Measurements from ENCODE around the gene FLOT2. TPM values are rescaled to one million over a fixed set of nuclear protein-coding genes. Genes with fewer than 3 reads are reported as not detected.

Gene FLOT2
- total and polyA plus RNA-seq, 2 of the 8 experiments (the other 6 are each of a cell fraction or from before 2014, with no cell fraction given), result 116 to 189 TPM

- Histone ChIP-seq H2BK5ac (ENCODE audit: low read depth, low read length) (no peak overlapping the region), H3K9ac (replicated peaks in 1 of 4; ENCODE audit: extremely low read depth in 1 of 4, low read depth in 3 of 4, low read length in 3 of 4) (no peak overlapping the region), H3K56ac (replicated peaks; ENCODE audit: insufficient read length, low read depth, low read length) (no peak overlapping the region), H4K8ac (ENCODE audit: extremely low read depth, insufficient read depth, low read length) (no peak overlapping the region), H2BK120ac (replicated peaks; ENCODE audit: low read depth, low read length) (no peak overlapping the region), H3K79me2 (ENCODE audit: control insufficient read depth in 1 of 2, insufficient read depth in 2 of 2, low read length in 2 of 2) (peaks cover 0 to 5% of the 10 kb centered on the region in 2 experiments; a peak in 2 of 4 replicates), H2AK5ac (ENCODE audit: low read depth, low read length) (no peak overlapping the region), H3K18ac (ENCODE audit: extremely low read depth, low read length) (no peak overlapping the region), H4K20me1 (replicated peaks in 1 of 2; ENCODE audit: control insufficient read depth in 1 of 2, insufficient read depth in 2 of 2, low read length in 2 of 2) (peaks cover 1 to 3% of the 10 kb centered on the region in 2 experiments), H4K91ac (replicated peaks; ENCODE audit: insufficient read length, low read length) (no peak overlapping the region), H2AFZ (ENCODE audit: low read length) (no peak overlapping the region), H2BK20ac (ENCODE audit: low read length) (no peak overlapping the region), H3K4me2 (ENCODE audit: insufficient read depth in 1 of 2, low read depth in 2 of 2, low read length in 2 of 2) (no peak overlapping the region), H3K79me1 (ENCODE audit: low read depth, low read length) (peaks cover 2% of the 10 kb centered on the region; the same call in 1 of the 2 replicates), H3K27ac (ENCODE audit: low read depth, low read length) (no peak overlapping the region), H3K9me3 (ENCODE audit: insufficient read depth in 2 of 2, low read depth in 1 of 2, low read length in 1 of 2) (no peaks in the 10 kb centered on the region), H3K36me3 (ENCODE audit: control insufficient read depth in 2 of 4, insufficient read depth in 4 of 4, low read length in 3 of 4) (peaks cover 16 to 23% (median 20%) of the 10 kb centered on the region in 4 experiments; a peak in 7 of 8 replicates), H2BK15ac (ENCODE audit: low read length) (no peak overlapping the region), H4K5ac (ENCODE audit: insufficient read length, low read depth, low read length) (no peak overlapping the region), H3K23me2 (ENCODE audit: low read depth, low read length) (peaks cover 1% of the 10 kb centered on the region; the same call in 1 of the 2 replicates), H3K14ac (ENCODE audit: insufficient read length) (no peak overlapping the region), H3K23ac (ENCODE audit: insufficient read length) (no peak overlapping the region), H2BK12ac (ENCODE audit: low read depth, low read length) (no peak overlapping the region), H3K27me3 (replicated peaks in 1 of 4; ENCODE audit: control insufficient read depth in 3 of 4, extremely low read depth in 1 of 4, insufficient read depth in 3 of 4, low read length in 3 of 4) (no peaks in the 10 kb centered on the region), H3K4me3 (ENCODE audit: extremely low read depth in 1 of 4, insufficient read depth in 2 of 4, low read depth in 3 of 4, low read length in 4 of 4) (no peak overlapping the region), H3K4ac (replicated peaks; ENCODE audit: insufficient read length, low read depth, low read length) (no peak overlapping the region), H3K4me1 (replicated peaks in 1 of 4; ENCODE audit: control insufficient read depth in 3 of 4, insufficient read depth in 4 of 4, low read length in 3 of 4) (peaks cover 0 to 4% (median 0%) of the 10 kb centered on the region in 4 experiments; a peak in 2 of 7 replicates)
- no peak for FAIRE-seq
- ChIA-PET CTCF (ENCODE audit: partially characterized antibody) (interaction anchor here (0.8 to 3.9 kb wide), 10 partner anchors 10 to 133 kb away, joined by 3 to 31 read pairs (median 8); partner anchors contain the start of genes DHRS13, FLOT2 and TLCD1), POLR2A (ENCODE audit: partially characterized antibody) (interaction anchor here (0.6 to 2.2 kb wide), 5 partner anchors 17 to 133 kb away, joined by 3 to 8 read pairs (median 3); partner anchors contain the start of gene FAM222B)
- 89% methylated on average over 4 of the region's 4 CpGs; no CpG with 5 or more reads in 1 of the 2 experiments for WGBS, 2 experiments (ENCODE audit: extremely low coverage in 1 of 2, insufficient coverage in 1 of 2, insufficient read length in 1 of 2, insufficient replicate concordance in 2 of 2, low coverage in 1 of 2, low lambda C conversion rate in 2 of 2, missing lambda C conversion rate in 1 of 2)
- no peak for DNase-seq (ENCODE audit: low read depth in 1 of 2, low spot score in 2 of 2)
- TF ChIP-seq, protein P1, sequence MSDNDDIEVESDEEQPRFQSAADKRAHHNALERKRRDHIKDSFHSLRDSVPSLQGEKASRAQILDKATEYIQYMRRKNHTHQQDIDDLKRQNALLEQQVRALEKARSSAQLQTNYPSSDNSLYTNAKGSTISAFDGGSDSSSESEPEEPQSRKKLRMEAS (IDR thresholded peaks at IDR 0.05), result no peak
- TF ChIP-seq, protein P2, sequence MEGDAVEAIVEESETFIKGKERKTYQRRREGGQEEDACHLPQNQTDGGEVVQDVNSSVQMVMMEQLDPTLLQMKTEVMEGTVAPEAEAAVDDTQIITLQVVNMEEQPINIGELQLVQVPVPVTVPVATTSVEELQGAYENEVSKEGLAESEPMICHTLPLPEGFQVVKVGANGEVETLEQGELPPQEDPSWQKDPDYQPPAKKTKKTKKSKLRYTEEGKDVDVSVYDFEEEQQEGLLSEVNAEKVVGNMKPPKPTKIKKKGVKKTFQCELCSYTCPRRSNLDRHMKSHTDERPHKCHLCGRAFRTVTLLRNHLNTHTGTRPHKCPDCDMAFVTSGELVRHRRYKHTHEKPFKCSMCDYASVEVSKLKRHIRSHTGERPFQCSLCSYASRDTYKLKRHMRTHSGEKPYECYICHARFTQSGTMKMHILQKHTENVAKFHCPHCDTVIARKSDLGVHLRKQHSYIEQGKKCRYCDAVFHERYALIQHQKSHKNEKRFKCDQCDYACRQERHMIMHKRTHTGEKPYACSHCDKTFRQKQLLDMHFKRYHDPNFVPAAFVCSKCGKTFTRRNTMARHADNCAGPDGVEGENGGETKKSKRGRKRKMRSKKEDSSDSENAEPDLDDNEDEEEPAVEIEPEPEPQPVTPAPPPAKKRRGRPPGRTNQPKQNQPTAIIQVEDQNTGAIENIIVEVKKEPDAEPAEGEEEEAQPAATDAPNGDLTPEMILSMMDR (IDR thresholded peaks at IDR 0.05; ENCODE audit: control extremely low read depth in 1 of 3, insufficient read depth in 1 of 3, low read depth in 1 of 3, low read length in 3 of 3), result no peak
- no peak for TF ChIP-seq SRF (IDR thresholded peaks at IDR 0.05; ENCODE audit: low read depth, low read length)
- TF ChIP-seq EZH2 (IDR thresholded peaks at IDR 0.05; ENCODE audit: low read depth, low read length, severe bottlenecking), result no peak
- TF ChIP-seq CEBPB (IDR thresholded peaks at IDR 0.05; ENCODE audit: low read depth, low read length), result no peak
- no peak for TF ChIP-seq POLR2AphosphoS5 (IDR thresholded peaks at IDR 0.05; ENCODE audit: low read depth, low read length)
- no peak for TF ChIP-seq HDAC6 (IDR thresholded peaks at IDR 0.05; ENCODE audit: low read depth, low read length)
- no peak for TF ChIP-seq TBP (IDR thresholded peaks at IDR 0.05; ENCODE audit: low read depth, low read length)
- TF ChIP-seq CBX5 (IDR thresholded peaks at IDR 0.05; ENCODE audit: low read depth, low read length), result no peak
- no peak for TF ChIP-seq YY1 (IDR thresholded peaks at IDR 0.05; ENCODE audit: low read depth, low read length)
- no peak for TF ChIP-seq TAF7 (optimal IDR thresholded peaks at IDR 0.05; ENCODE audit: borderline replicate concordance, low read depth, low read length)
These were observed 37.1 kb downstream of the FLOT2 start for GRCh38 chr17:28860363-28860808.

All from H1 (cell line).